HG03064 (cell line): Measurements from ENCODE around the gene ANKRD34C.

ENCODE experiments used
- ATAC-seq: cut with Tn5 transposase; IDR thresholded peaks from one replicate; pipeline ENCODE4 v1.9.1; 2021; ENCODE audit warnings: low read depth; ENCODE audit not compliant: unreplicated experiment

The ANKRD34C gene

GRCh38 chr15:79282371-79283251, at the start of gene ANKRD34C:
Gene ANKRD34C (plus strand): TSS chr15:79282722. CDS start chr15:79293285, 10,563 bp downstream.
- ATAC-seq = no peak

- ATAC-seq = no peak
Measured at GRCh38 chr15:79233236-79233635, 49.3 kb upstream of the ANKRD34C start.

- no peak for ATAC-seq
Measured at GRCh38 chr15:79240036-79240435, 42.5 kb upstream of the ANKRD34C start.

- no peak for ATAC-seq
Measured at GRCh38 chr15:79243723-79244122, 38.8 kb upstream of the ANKRD34C start.

GRCh38 chr15:79244876-79245275, 37.6 kb upstream of the ANKRD34C start:
- no peak for ATAC-seq

GRCh38 chr15:79248183-79248582, 34.3 kb upstream of the ANKRD34C start:
- no peak for ATAC-seq

GRCh38 chr15:79257454-79257853, 25.1 kb upstream of the ANKRD34C start:
- ATAC-seq = no peak

GRCh38 chr15:79261836-79262235, 20.7 kb upstream of the ANKRD34C start:
- ATAC-seq = no peak

GRCh38 chr15:79265167-79265566, 17.4 kb upstream of the ANKRD34C start:
- no peak for ATAC-seq

- no peak for ATAC-seq
Measured at GRCh38 chr15:79265987-79266579, 16.4 kb upstream of the ANKRD34C start.

GRCh38 chr15:79283252-79284048, 928 bp downstream of the ANKRD34C start:
- no peak for ATAC-seq

- ATAC-seq = no peak
Measured at GRCh38 chr15:79290642-79291275, 8.2 kb downstream of the ANKRD34C start.

- no peak for ATAC-seq
Measured at GRCh38 chr15:79292011-79292410, 9.5 kb downstream of the ANKRD34C start.

- ATAC-seq = no peak
Measured at GRCh38 chr15:79294075-79294474, 11.6 kb downstream of the ANKRD34C start.

GRCh38 chr15:79296583-79296982, 14.1 kb downstream of the ANKRD34C start:
- ATAC-seq = no peak

- ATAC-seq = no peak
Measured at GRCh38 chr15:79299126-79299840, 16.8 kb downstream of the ANKRD34C start.

- no peak for ATAC-seq
Measured at GRCh38 chr15:79299841-79300235, 17.3 kb downstream of the ANKRD34C start.

- ATAC-seq = no peak
Measured at GRCh38 chr15:79307251-79307650, 24.7 kb downstream of the ANKRD34C start.

- ATAC-seq = no peak
Measured at GRCh38 chr15:79308874-79309273, 26.4 kb downstream of the ANKRD34C start.

GRCh38 chr15:79310612-79310984, 28.1 kb downstream of the ANKRD34C start:
- ATAC-seq = peak; percentile 27
